Astrocyte of the spinal cord (primary cell): ENCODE data around the gene PELI3.
A peak's percentile ranks its signal among the peaks of the same experiment; 100 is the strongest.

Experiments
- DNase-seq: peaks from one replicate; pipeline ENCODE4 v3.0.0; 2011; ENCODE audit warnings: low read depth, low spot score
- H3K4me3 ChIP-seq: 2 replicates; pipeline ENCODE4 v1.5.1; 2011; ENCODE audit warnings: low read depth, mild to moderate bottlenecking, low read length, moderate library complexity
- in situ Hi-C: cut with HindIII; loops from 2 replicates; pipeline ENCODE4 v1.10.0; 2017; ENCODE audit warnings: low sequenced_read_pairs
- TF ChIP-seq, protein P1 (sequence below): IDR thresholded peaks from 2 replicates; pipeline ENCODE4 v1.5.1; 2012; ENCODE audit warnings: low read depth, mild to moderate bottlenecking, low read length, inconsistent platforms

Gene PELI3

DNA sequence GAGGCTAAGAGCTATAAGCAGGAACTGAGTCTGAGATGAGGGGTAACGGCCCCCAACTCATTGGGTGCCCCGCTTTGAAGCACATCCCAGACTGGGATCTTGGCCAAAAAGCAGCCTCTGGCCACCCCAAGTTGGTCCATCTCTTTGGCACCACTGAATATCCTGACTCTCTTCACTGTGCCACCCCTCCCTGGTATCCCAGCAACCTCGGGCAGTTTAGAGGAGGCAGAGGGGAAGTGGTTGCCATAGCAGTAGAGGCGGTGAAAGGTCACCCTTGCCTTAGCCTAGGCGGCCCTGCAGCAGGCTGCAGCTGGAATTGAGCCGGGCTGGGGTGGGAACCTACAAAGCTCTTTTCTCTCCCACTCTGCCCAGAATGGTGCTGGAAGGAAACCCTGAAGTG lies 1.1 kb downstream of the PELI3 start:
- no peak for DNase-seq
- peak overlapping the region; percentile 56 for H3K4me3 ChIP-seq
- TF ChIP-seq, protein P1, sequence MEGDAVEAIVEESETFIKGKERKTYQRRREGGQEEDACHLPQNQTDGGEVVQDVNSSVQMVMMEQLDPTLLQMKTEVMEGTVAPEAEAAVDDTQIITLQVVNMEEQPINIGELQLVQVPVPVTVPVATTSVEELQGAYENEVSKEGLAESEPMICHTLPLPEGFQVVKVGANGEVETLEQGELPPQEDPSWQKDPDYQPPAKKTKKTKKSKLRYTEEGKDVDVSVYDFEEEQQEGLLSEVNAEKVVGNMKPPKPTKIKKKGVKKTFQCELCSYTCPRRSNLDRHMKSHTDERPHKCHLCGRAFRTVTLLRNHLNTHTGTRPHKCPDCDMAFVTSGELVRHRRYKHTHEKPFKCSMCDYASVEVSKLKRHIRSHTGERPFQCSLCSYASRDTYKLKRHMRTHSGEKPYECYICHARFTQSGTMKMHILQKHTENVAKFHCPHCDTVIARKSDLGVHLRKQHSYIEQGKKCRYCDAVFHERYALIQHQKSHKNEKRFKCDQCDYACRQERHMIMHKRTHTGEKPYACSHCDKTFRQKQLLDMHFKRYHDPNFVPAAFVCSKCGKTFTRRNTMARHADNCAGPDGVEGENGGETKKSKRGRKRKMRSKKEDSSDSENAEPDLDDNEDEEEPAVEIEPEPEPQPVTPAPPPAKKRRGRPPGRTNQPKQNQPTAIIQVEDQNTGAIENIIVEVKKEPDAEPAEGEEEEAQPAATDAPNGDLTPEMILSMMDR: no peak
- in situ Hi-C loops: no loop called here

DNA sequence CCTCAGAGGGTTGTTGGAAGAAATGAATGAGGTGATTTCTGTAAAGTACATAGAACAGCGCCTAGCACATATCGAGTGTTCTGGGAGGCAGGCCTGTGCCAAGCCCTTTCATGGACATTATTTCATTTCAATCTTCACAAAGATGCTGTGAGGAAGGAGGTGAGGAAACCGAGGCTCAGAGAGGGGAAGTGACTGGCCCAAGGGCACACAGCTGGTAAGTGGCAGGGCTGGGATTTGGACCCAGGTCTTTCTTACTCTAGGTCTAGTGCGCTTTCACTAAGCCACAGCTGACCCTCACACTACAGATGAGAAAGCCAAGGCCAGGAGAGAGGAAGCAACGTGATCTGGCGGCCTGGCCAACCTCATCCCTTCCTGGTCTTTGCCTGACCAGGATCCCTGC lies 2.0 kb downstream of the PELI3 start:
- no peak for DNase-seq
- in situ Hi-C loops: no loop called here
- TF ChIP-seq, protein P1: no peak
- no peak overlapping the region for H3K4me3 ChIP-seq

DNA sequence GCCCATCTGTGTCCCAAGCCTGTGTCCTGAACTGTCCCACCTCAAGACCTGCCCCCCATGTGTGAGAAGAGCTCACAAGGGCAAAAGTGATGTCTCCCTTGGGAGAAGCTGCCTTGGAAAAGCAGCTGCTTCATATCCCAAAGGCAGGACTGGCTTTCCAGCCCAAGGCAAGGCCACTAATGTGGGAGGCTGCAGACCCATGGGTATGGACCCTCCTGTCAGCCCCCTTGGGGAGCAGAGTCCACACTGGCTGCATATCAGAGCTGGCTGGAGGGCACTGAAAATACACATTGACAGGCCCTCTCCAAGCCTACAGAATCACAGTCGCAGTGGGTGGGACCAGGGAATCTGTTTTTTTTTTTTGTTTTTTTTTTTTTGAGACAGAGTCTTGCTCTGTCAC lies 2.7 kb downstream of the PELI3 start:
- no peak for DNase-seq
- TF ChIP-seq, protein P1: no peak
- H3K4me3 ChIP-seq: no peak overlapping the region
- in situ Hi-C loops: no loop called here

DNA sequence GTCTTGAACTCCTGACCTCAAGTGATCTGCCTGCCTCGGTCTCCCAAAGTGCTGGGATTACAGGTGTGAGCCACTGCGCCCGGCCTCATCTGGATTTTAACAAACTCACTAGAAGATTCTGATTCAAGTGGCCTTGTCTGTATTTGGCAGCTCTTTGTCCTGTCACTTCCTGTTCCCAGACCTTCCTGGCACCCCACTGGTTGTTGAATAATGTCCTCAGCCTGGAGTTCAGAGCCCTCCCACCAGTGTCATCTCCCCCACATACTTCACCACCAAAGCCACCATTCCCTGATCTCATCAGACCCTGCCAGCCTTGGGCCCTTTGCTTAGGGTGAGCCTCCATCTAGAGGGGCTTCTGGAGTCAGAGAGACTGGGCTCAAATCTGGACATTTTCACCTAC lies 3.3 kb downstream of the PELI3 start:
- no peak for DNase-seq
- H3K4me3 ChIP-seq: no peak overlapping the region
- in situ Hi-C loops: no loop called here
- TF ChIP-seq, protein P1: no peak

DNA sequence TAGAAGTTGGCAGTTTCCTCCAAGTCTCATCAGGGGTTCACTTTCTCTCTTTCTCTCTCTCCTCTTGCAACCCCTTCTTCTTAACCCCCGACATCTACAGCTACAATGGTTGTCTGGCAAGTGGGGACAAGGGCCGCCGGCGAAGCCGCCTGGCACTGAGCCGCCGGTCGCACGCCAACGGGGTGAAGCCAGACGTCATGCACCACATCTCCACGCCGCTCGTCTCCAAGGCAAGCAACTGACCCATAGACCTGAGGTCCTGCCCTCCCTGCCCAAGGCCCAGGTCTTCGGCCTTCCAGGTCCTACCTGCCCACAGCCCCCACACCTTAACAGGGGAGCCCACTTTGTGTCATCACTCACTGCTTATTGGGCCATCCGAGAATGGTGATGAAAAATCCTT lies 4.4 kb downstream of the PELI3 start:
- no peak for DNase-seq
- in situ Hi-C loops: no loop called here
- H3K4me3 ChIP-seq: no peak overlapping the region
- TF ChIP-seq, protein P1: no peak

DNA sequence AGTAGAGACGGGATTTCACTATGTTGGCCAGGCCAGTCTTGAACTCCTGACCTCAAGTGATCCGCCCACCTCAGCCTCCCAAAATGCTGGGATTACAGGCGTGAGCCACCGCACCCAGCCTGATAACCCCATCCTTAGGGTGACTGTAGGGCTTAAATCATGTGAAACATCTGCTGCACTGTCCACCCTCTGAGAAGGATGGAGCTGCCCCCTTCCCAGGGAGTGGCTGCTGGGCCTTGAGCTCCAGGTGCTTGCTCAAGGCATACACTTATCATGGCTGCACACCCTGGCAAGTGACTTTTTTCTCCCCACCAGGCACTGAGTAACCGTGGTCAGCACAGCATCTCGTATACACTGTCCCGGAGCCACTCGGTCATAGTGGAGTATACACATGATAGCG lies 5.3 kb downstream of the PELI3 start:
- in situ Hi-C loops: no loop called here
- DNase-seq: no peak
- no peak overlapping the region for H3K4me3 ChIP-seq
- TF ChIP-seq, protein P1: no peak

DNA sequence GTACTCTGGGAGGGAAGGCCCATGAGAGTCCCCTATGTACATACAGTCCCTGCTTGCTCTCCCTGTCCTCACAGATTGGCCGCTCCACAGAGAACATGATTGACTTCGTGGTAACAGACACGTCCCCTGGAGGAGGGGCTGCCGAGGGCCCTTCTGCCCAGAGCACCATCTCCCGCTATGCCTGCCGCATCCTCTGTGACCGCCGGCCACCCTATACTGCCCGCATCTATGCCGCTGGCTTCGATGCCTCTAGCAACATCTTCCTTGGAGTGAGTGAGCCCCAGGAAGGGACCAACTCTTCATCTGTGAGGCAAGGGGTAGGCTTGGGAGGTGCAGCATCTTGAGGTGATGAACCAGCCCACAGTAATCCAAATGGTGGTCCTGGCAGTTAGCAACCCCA lies 6.5 kb downstream of the PELI3 start:
- no peak overlapping the region for H3K4me3 ChIP-seq
- in situ Hi-C loops: no loop called here
- TF ChIP-seq, protein P1: no peak
- no peak for DNase-seq
